Activated CD8-positive, alpha-beta memory T cell treated with anti-CD3 and anti-CD28 coated beads for 4 hours (primary cell): Measurements from ENCODE around the gene KLHL15.

Source experiments
- DNase-seq, 2 donors: peaks; one replicate each; pipeline ENCODE4 v3.0.0-alpha.2; 2020; ENCODE audit warnings: low read depth in 2 of 2

KLHL15 gene

DNA sequence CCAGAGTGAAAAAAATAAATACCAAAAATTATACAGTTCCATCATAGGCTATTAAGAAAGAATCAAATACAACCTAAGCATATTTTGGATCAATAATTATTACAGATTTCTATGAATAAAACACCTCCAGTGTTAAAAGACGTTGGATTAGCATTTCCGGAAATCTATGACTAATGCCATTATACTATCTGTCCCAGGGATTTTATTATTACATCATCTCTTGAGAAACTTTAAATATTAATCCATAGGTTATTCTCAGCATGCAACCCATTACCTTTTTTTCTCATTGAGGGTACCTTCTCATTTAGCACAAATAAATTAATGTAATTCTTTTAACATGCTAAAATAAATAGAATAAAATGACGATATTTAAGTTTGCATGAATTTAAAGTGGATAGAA lies 74.6 kb downstream of the KLHL15 start:
- no peak for DNase-seq

DNA sequence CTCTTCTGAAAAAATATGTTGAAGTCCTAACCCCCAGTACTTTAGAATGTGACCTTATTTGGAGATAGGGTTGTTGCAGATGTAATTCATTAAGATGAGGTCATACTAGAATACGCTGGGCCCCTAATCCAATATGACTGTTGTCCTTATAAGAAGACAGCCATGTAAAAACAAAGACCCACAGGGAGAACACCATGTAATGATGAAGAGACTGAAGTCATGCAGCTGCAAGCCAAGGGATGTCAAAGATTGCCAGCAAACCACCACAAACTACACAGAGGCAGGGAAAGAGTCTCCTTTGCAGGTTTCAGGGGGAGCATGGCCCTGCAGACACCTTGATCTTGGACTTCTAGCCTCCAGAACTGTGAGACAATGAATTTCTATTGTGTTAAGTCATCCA lies 81.8 kb downstream of the KLHL15 start:
- DNase-seq, result no peak

DNA sequence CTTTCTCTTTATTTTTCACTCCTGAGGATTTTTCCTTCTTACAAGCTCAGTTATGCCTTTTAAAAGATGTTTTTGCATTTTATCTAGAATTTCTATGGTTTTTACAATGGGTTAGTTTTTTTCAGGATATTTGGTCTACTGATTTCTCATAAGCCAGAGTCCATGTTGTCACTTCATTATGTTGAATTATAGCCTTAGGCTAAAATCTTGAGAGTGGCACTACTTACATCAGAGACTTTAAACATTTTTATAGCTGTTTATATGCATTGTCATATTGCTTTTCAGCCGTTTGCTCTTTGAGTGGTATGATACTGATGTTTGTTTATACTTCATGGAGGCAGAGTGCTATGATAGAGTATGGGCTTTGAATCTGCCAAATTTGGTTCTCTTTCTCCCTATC lies 82.8 kb downstream of the KLHL15 start:
- no peak for DNase-seq

DNA sequence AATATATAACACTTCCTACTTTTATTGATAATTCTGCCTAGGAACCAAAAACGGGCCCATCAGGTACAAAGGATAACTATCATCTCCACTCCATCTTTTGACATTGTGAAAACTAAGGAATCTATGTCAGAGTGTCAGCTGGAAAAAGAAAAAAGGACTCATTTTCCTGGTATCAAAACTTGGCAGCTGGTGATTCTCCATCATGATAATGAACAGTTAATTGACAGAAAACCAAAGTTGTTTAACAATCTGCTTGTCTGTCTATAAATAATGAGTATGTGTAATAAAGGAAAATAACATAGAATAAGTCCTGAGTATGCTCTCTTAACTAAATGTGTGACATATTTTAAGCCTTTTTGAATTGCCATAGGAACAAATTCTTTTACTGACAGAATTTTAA lies 87.8 kb downstream of the KLHL15 start:
- DNase-seq, result no peak

DNA sequence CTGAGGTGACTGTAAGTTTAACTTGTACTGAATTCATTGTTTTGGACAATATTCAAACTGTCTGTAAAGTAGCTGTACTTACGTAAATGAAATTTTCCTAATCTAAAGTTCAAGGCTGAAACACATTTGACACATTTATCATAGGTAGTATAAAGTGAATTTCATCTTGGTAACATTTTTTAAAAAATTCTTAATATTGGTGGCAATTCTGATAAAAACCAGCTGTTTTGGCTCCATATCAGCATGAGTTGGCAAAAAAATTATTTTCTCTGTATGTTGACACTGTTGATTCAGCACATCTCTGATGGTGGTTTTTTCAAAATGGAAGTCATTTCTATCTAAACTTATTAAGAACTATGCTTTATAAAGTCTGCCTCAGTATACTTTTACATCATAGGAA lies 88.3 kb downstream of the KLHL15 start:
- no peak for DNase-seq

DNA sequence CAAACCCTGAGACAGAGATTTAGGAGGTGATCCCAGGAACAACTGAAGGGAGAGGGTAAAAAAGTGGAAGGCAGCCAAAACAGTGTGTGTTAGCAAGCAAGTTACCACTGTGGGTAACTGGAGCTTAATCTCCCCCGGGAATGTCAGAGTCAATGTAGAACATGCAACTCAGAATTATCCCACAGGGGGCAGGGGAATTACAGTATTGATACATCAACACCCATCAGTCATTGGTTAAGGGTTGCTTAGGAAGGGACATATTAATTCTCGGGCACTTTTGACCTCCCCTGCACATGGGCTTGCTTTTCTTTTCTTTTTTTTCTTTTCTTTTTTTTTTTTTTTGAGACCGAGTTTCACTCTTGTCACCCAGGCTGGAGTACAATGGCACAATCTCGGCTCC lies 89.9 kb downstream of the KLHL15 start:
- no peak for DNase-seq

DNA sequence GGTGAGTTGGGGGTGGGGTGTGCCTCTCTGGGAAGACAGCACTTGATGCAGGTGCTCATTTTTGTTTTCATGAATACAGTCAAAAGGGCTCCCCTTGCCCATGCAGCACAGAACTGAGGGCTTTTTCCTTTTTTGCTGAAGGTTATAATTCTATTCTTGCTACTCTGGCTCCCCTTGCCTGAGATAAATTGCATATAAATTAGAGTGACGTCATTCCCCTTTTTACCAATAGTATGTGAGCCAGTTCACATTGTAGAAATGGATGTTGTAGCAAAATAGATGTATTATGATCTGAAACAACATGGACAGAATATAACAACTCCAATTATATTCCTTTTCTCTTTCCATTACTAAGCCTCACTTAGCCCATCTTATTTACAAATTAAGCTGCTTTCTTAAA lies 90.8 kb downstream of the KLHL15 start:
- no peak for DNase-seq

DNA sequence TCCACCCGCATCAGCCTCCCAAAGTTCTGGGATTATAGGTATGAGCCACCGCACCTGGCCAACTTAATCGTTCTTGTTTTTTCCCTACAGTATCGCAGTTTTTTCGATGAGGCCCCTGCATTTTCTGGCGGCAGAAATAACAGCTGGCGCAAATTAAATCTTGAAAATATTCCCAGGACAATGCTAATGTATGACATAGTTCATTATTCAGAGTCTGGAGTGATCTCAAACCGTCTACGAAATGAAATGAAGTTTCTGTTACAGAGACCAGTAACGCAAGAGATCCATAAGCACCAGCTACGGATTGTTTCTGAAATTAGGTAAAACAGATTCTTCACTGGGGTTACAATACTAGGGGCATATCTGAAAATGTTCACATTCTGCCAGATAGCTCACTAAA lies 91.9 kb downstream of the KLHL15 start:
- no peak for DNase-seq
